ENCODE results near the gene NPB. TPM values are rescaled to one million over a fixed set of nuclear protein-coding genes. Genes with fewer than 3 reads are reported as not detected.

Gene NPB
- total and polyA plus RNA-seq, 2 of the 8 experiments (the other 6 are each of a cell fraction or from before 2014, with no cell fraction given) = 1.5 to 2.5 TPM

- TF ChIP-seq BACH1 (IDR thresholded peaks at IDR 0.05; ENCODE audit: low read length) (no peak), YY1 (IDR thresholded peaks at IDR 0.05; ENCODE audit: low read depth, low read length) (no peak), SRF (IDR thresholded peaks at IDR 0.05; ENCODE audit: low read depth, low read length) (no peak), BRCA1 (IDR thresholded peaks at IDR 0.05; ENCODE audit: low read depth, low read length) (no peak), HDAC6 (IDR thresholded peaks at IDR 0.05; ENCODE audit: low read depth, low read length) (no peak), CBX5 (IDR thresholded peaks at IDR 0.05; ENCODE audit: low read depth, low read length) (no peak), EGR1 (IDR thresholded peaks at IDR 0.05; ENCODE audit: borderline replicate concordance, low read depth, low read length) (0 out of 2 replicates have a peak, but pooled peaks have one; percentile 12), ATF3 (IDR thresholded peaks at IDR 0.05; ENCODE audit: insufficient read depth, low read depth, low read length) (no peak), SUZ12 (IDR thresholded peaks at IDR 0.05; ENCODE audit: low read length) (no peak), SIN3A (conservative IDR thresholded peaks at IDR 0.05 in 1 of 2, IDR thresholded peaks at IDR 0.05 in 1 of 2; ENCODE audit: low read depth in 1 of 2, low read length in 2 of 2) (no peak), NANOG (IDR thresholded peaks at IDR 0.05; ENCODE audit: insufficient read depth, low read depth, low read length, poor library complexity, severe bottlenecking) (no peak), POU5F1 (IDR thresholded peaks at IDR 0.05; ENCODE audit: low read depth, low read length) (no peak), ZNF274 (IDR thresholded peaks at IDR 0.05; ENCODE audit: borderline replicate concordance, extremely low read depth, low read length) (no peak), RNF2 (IDR thresholded peaks at IDR 0.05; ENCODE audit: borderline replicate concordance, low read depth, low read length, missing control alignments, poor library complexity, severe bottlenecking) (no peak), EP300 (IDR thresholded peaks at IDR 0.05; ENCODE audit: borderline replicate concordance in 1 of 2, low read depth in 2 of 2, low read length in 2 of 2) (no peak), POLR2AphosphoS5 (IDR thresholded peaks at IDR 0.05; ENCODE audit: low read depth, low read length) (peak; percentile 50)
Measured at GRCh38 chr17:81867170-81867990, 34.7 kb upstream of the NPB start (continued).
